HT1080 (cell line): ENCODE results near the gene PCNX2. TPM values are rescaled to one million over a fixed set of nuclear protein-coding genes. Genes with fewer than 3 reads are reported as not detected.

Experiments used
- DNase-seq: peaks from one replicate; pipeline ENCODE4 v3.0.0-alpha.2; 2015; ENCODE audit warnings: low read depth
- polyA plus RNA-seq, 2 experiments: library from polyadenylated mRNA; depleted of rRNA; stranded (reverse); fragments of >200 nt; gene quantifications; 2 replicates each; pipeline ENCODE4 v1.2.3, GENCODE V29; 2015
- total RNA-seq: library from RNA; depleted of rRNA; stranded (reverse); fragments of >200 nt; shearing (Covaris generic); gene quantifications from 2 replicates; pipeline ENCODE4 v1.2.3, GENCODE V29; 2014; rRNA removed

Gene PCNX2, protein sequence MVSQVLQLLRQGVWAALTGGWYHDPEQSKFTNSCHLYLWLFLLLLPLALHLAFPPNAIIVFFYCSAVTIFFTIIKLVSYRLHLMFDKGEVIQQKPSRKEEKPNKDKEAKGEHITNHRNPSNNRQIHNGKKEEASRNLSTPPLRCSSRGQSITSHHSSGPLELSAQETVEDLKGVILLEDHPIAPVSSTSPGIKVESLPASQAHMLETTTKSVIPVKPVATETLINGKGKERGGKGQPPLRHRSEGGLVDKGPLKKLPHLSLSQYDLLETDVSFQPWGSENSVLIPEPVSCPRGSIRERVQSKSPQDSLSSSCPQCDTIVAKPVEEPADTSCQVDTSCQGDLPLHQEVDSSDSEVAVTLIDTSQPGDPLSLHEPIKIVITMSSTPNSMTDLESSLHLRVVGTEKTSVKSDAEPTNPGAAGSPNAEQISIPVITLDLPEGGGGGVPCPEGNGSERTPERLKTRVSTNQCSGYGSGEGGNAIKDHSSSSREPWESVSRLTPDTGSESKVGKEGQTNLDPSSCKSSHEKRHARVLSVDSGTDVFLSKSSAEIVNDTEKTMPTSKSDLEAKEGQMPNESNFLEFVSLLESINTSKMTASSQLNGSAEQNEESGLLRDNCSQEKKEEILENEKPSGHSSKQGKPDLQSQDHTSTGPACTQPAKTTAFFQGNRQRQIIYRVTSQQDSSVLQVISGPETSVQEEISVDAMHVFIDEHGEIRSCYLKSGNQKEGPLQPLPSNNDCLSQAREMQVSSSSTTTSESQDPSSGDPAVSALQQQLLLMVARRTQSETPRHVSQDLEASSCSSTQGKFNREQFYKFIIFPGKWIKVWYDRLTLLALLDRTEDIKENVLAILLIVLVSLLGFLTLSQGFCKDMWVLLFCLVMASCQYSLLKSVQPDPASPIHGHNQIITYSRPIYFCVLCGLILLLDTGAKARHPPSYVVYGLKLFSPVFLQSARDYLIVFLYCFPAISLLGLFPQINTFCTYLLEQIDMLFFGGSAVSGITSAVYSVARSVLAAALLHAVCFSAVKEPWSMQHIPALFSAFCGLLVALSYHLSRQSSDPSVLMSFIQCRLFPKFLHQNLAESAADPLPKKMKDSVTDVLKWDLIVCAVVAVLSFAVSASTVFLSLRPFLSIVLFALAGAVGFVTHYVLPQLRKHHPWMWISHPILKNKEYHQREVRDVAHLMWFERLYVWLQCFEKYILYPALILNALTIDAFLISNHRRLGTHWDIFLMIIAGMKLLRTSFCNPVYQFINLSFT (N-terminal part only)
- total RNA-seq = 10.5 and 15.3 TPM in 2 replicates
- 10.0 and 10.7 TPM in 2 replicates for polyA plus RNA-seq (2015; cell fraction: cytosol; rRNA removed)
- 23.8 and 28.1 TPM in 2 replicates for polyA plus RNA-seq (2015; cell fraction: nucleus; rRNA removed)

- peak; percentile 58 for DNase-seq
These were observed at the start of gene PCNX2 for GRCh38 chr1:233295237-233295974. Gene PCNX2 (minus strand): TSS chr1:233295725. CDS start chr1:233295478, 247 bp downstream.

DNA sequence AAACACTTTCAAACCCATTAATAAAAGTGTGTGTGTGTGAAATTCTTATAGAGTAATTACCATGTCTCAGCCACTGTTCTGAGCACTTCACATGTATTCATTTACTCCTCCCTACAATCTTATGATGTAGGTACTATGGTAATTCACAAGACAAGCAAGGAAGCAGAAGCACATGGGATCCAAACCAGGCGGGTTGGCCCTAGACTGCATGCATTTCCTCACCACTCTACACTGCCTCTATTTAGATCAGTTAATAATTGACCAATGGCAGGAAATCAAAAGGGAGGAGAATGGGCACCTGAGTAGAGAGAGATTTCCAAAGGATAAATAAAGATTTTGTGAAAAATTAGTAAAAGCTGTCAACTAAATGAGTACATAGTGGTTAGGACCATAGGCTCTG lies 47.7 kb upstream of the PCNX2 start:
- no peak for DNase-seq

DNA sequence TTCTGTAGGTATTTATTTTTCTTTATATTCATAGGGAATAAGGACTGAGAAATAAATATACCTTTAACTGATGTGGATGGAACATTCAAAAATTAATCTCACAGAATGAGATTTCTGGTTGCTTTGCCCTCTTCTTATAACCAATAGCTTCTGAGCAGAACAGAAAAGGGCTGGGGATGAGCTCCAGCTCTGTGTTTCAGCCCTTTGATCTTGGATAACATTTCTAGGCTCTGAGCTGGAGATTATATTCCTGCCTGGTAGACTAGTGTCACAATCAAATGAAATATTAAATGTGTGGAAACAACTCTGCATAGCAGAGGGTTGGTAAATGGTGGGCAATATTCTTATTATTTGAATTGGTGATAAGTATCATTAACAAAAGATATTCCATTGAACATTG lies 46.6 kb upstream of the PCNX2 start:
- DNase-seq = no peak

GRCh38 chr1:233340966-233341516 lies 45.5 kb upstream of the PCNX2 start:
- no peak for DNase-seq

- DNase-seq = no peak
These were observed 44.6 kb upstream of the PCNX2 start for GRCh38 chr1:233340031-233340555.

DNA sequence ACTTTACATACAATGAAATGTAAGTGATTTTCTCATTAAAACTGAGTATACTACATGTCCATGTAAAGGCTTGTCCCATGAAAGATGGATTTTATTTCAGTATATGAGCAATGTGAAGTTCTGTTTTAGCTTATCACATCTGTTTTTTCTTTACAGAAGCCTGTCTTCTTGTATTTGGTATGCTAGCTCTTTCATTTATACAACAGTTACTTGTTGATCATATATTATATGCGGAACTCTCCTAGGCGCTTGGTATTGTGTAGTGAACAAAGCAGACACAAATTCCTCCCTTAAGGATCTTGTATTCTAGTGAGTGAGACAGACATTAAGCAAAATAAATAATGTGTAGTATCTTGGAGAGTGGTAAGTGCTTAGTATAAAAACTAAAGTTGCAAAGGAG lies 42.6 kb upstream of the PCNX2 start:
- no peak for DNase-seq

- DNase-seq = no peak
These were observed 42.0 kb upstream of the PCNX2 start for GRCh38 chr1:233337505-233337904.

DNA sequence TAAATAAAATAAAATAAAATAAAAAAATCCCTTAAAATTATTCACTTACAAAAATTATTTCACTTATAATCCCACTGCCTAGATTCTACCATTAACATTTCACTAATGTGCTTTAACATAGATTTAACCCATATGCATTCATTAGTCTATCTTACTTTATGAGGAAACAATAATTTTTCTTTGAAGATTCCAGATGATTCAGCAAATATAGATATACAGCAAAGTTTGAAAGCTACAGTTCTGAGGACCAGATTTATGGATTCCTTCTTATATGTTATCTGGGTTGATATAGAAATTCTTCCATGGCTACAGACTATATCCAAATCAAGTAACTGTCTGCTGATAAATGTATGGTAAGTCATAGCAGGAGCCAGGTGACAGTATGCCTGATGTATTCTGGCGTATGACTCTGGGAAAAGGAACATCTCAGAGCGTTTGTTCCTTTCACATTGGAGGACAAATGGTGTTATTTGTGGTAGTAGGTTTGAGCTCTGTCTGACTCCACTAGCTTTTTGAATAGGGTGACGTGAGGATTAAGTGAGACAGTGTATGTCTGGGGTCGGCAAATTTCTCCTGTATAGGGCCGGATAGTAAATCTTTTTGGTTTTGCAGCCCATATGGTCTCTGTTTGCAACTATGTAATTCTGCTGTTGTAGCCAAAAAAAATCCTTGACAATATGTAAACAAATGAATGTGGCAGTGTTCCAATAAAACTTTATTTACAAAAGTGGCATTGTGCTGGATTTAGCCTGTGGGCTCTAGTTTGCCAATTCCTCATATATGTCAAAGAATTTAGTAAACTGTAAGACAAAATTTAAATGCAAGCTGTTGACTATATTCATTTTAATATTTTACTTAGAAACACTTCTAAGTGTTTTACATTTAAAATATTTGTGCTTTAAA lies 41.3 kb upstream of the PCNX2 start:
- no peak for DNase-seq

GRCh38 chr1:233334092-233334491 lies 38.6 kb upstream of the PCNX2 start:
- DNase-seq = no peak

GRCh38 chr1:233333086-233333485 lies 37.6 kb upstream of the PCNX2 start:
- DNase-seq = no peak

DNA sequence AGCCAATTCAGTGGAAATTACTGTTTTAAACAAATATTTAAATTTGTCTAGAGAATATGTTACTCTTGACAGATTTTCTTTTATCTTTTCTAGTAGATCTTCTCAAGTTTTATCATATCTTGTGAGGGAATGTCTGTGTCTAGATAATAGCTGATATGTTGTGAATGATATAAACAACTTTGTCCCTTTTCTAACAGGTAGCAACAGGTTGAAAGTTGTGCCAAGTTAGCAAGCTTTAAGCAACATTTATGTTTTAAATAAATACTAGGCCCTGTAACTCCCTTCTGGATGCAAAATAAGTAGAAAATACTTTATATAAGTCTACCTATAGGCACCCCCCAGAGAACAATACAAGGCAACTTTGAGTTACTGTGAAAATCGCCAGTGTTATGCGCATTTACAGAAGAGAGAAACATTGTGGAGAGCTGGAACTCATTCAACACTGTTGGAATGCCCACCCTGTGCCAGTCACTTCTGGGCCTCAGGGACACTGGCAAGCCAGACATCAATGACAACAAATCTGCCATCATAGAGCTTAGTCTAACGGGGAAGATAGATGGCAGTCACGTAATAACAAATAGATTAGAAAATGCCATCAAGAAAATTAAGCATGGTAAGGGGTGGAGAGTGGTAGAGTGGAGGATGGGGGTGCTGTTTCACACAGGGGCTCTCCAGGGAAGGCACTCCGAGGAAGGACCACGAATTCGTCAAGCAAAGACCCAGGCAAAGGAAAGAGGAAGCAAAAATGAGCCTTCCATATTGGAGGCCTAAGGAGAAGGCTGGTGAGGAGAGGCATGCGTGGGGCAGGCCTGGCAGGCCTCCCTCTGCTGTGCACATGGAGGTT lies 36.4 kb upstream of the PCNX2 start:
- no peak for DNase-seq

DNA sequence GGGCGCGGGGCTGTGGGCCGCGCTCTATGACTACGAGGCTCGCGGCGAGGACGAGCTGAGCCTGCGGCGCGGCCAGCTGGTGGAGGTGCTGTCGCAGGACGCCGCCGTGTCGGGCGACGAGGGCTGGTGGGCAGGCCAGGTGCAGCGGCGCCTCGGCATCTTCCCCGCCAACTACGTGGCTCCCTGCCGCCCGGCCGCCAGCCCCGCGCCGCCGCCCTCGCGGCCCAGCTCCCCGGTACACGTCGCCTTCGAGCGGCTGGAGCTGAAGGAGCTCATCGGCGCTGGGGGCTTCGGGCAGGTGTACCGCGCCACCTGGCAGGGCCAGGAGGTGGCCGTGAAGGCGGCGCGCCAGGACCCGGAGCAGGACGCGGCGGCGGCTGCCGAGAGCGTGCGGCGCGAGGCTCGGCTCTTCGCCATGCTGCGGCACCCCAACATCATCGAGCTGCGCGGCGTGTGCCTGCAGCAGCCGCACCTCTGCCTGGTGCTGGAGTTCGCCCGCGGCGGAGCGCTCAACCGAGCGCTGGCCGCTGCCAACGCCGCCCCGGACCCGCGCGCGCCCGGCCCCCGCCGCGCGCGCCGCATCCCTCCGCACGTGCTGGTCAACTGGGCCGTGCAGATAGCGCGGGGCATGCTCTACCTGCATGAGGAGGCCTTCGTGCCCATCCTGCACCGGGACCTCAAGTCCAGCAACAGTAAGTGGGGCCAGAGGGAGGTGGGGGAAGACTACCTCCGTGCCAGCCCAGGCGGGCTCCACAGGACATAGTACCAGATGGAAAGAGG lies 32.8 kb upstream of the PCNX2 start:
- peak; percentile 3 for DNase-seq

- DNase-seq = no peak
These were observed 32.2 kb upstream of the PCNX2 start, which contains the start of gene MAP3K21 for GRCh38 chr1:233327651-233328141. Gene MAP3K21 (plus strand): TSS chr1:233327724. CDS start chr1:233328029, 305 bp downstream.

DNA sequence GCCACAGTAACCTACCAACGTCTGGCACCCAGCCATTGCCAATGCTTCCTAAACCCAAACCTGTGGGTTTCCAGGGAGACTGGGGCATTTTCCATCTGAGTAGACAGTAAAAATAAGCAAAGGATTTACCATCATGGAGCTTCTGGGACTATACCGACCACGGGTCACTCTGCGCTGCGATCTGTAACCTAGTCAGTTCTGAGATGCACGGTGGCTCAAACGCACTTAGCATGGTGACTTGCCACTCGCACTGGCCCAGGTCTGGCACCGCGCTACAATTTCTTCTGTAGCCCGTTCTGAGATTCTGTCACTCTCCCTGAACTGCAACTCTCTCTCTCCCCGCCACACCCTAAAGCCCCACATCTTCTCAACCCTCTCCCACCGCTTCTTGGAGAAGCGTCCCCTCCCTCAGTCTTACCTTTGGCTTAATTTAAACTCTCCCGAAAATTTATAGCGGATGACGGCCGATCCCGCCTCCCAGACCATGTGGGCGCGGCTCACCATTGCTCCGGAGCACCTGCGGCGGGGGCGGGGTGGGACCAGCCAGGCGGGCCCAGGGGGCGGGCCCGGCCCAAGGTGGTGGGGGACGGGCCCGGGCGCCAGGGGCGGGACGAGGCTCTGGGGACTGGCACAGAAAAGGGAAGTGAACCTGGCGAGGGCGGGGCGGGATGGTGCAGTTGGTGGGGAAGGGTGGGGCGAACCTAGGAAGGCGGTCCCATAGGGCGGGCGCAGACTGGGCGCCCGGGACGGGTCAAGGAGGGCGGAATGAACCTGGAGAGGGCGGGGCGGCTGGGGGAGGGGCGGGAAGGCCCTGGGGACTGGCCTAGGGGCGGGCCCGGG lies 31.5 kb upstream of the PCNX2 start:
- DNase-seq = peak; percentile 68

DNA sequence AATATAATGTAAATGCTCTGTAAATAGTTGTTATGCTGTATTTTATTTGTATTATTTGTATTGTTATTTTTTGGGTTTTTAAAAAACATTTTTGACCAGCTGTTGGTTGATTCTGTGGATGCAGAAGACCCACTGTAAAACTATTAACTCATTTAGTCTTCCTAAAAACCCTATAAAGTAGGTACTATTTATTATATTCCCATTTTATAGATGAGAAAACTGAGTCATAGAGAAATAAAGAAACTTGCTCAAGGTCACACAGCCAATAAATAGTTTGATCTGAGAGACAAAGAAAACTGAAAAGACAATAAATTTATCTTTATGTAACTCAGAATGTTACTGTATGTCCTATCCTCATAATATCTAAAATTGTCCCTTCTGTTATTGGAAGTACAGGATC lies 30.8 kb upstream of the PCNX2 start:
- DNase-seq = no peak

DNA sequence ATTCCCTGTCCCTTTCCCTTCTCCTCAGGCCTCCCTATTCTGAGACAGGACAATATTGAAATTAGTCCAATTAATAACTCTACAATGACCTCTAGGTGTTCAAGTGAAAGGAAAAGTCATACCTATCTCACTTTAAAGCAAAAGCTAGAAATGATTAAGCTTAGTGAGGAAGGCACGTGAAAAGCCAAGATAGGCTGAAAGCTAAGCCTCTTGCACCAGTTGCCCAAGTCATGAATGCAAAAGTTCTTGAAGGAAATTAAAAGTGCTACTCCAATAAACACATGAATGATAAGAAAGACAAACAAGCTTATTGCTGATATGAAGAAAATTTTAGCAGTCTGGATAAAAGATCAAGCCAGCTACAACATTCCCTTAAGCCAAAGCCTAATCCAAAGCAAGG lies 28.2 kb upstream of the PCNX2 start:
- no peak for DNase-seq
